Activated CD8-positive, alpha-beta memory T cell treated with anti-CD3 and anti-CD28 coated beads for 48 hours (primary cell): Measurements from ENCODE around the gene ARVCF.

Experiments
- DNase-seq, 3 experiments: peaks; one replicate each; pipeline ENCODE4 v3.0.0-alpha.2; 2020; ENCODE audit warnings: low read depth in 2 of 3, low spot score in 2 of 3

ARVCF gene

DNA sequence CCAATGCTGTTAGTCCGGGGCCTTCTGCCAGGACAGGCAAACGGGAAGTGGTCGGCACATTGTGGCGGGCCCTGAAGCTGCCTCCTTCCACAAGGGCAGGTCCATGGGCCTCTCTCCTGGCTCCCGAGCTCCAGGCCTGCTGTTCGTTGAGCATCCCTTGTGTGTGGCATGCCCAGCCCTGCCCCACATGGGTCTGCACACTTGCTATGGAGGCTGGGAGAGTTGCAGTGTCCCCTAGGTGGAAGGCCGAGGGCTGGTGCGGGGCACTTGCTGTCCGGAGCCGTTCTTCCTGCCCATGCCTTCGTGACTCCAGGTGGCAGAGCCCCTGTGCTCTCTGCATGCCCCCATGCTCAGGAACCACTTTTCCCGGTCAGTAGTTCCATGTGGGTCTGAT is 37.4 kb upstream of the ARVCF start:
- no peak for DNase-seq

DNA sequence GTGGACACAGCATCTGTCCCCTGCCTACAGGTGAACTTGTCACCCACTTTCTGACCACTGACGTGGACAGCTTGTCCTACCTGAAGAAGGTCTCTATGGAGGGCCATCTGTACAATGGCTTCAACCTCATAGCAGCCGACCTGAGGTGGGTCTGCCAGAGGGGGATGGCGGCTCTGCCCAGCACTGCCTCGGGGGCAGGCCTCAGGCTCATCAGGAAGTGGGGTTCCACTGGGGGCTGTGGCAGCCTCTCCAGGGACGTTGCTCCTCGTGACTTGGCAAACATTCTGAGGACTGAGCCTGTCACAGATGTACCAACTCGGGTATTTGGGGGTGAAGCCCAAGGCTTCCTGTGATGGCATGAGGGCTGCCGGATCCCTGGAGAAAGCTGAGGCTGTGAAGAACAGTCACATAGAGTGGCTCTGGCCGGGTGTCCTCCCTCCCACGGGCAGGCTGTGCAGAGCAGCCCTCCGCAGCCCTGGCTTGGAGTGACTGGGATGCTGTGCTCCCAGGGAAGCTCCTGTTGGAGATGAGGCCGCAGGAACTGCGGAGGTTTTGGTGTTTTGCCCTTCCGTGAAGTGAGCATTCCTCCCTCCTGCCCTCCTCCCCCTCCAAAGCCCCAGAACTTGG is 36.9 kb upstream of the ARVCF start:
- no peak for DNase-seq

DNA sequence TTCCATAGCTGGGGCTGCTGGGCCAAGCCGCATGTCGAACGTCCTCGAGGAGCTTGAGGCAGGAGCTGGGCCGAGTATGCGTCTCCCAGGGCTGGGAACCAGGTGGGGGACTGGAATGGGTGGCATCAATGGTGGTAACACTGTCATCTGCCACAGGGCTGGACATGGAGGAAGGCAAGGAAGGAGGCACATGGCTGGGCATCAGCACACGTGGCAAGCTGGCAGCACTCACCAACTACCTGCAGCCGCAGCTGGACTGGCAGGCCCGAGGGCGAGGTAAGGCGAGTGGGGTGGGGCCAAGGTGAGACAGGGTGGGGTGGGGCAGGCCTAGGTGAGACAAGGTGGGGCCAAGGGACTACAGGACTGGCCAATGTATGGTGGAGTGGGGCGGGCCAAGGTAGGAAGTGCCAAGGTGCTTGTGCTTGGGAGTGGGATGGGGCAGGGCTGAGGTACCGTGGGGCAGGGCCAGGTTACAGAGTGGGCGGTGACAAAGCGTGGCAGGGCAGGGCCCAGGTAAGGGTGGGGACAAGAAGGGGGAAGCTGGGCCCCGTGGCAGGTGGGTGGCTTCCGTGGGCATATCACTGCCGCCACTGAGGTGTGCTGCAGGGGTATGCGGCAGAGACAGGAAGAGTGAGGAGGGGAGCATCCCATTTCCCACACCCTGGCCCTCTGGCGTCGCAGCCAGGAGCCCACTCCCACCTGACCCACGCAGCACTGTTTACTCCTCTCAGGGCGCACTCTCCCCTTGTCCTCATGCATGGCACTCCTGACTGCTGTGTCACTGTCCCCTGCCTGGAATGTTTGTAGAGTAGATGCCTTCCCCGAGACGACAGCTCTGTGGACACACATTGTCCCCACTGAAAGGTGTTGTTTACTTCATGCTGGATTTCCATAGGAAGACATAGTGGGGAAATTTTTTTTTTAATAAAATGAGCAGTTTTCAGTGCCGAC is 36.0 kb upstream of the ARVCF start:
- DNase-seq, result no peak

DNA sequence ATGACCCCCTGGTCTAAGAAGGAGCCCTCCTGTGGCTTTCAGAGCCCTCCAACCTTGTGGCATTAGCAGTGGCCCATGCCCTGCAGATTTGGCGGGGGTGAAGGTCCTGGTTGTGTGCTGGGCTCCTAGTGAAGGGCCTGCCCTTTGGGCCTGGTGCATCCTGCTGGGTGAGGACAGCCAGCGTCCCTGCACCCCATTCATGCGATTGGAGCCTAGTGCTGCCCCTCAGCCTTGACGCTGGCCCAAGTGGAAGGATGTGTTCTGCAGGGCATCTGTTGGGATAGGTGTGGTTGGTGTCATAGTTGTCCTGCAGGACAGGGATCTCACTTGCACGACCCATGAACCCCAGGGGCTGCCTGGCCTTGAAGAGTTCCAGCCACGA is 35.3 kb upstream of the ARVCF start:
- no peak for DNase-seq

GRCh38 chr22:20046730-20047129 is 30.1 kb upstream of the ARVCF start:
- DNase-seq, result no peak

GRCh38 chr22:20044495-20045151 is 28.0 kb upstream of the ARVCF start:
- DNase-seq, result no peak

- DNase-seq, result no peak
Measured at GRCh38 chr22:20043997-20044342, 27.3 kb upstream of the ARVCF start.

GRCh38 chr22:20043057-20043996 is 26.7 kb upstream of the ARVCF start:
- no peak for DNase-seq

DNA sequence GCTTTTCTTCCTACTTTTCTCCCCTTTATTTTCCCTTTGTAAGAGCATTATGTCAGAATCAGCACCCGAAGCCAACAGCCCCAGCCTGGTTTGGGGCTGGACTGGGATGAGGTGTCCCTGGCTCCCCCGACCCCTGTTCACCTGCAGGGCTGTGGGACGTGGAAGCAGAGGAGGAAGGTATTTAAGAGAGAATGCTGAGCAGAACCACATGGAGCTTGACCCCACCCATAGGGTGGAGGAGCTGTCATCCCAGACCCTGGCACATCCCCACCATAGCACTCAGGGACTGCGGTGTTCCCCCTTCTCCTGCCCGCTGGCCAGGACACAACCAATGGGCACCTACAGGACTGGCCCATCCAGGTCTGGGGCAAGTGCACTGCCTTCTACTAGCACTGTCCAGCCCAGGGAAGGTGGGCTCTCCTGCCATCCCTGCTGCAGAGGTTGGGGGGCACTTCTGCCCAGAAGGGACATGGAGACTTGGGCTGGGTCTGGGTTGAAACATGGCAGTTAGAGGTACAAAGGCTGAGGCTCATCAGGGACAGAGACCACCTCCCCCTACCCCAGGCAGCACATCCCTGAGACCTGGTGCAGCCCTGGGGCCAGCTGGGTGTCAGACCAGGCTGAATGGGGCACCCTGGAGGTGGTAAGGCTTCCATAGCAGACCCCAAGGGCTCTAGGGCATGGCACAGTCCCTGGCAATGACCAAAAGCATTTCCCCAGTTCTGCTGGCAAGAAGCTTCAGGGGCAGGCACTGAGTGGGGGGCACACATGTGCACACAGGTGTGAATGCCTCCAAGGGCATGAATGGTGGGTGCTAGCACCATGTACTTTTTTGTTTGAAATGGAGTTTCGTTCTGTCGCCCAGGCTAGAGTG is 23.9 kb upstream of the ARVCF start:
- DNase-seq, result no peak

DNA sequence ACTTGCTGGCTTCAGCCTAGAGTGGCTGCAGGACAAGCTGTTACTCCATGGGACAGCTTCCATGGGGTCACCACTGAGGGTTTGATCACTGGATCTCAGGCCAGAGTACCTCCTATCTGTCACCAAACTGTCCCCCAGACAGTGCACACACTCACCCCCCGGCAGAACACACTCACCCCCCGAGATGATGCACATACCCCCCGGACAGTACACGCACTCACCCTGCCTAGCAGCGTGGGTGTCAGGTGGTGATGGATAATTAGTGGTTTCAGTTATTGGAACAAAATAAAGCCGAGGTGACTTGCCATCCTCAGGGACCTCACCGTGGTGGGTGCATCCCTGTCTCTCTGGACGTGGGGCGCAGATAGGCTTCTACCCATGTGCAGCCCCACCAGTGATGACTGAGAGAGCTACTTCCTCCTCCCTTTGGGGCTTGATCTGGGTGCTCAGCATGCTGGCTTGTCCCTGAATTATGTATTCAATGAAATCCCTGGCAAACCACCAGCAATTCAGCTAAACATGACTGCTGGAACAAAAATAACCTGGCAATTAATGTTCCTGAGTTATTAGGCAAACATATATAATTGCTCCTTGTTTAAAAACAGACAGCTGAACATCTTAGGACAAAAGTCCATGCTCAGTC is 23.2 kb upstream of the ARVCF start:
- DNase-seq, result no peak

DNA sequence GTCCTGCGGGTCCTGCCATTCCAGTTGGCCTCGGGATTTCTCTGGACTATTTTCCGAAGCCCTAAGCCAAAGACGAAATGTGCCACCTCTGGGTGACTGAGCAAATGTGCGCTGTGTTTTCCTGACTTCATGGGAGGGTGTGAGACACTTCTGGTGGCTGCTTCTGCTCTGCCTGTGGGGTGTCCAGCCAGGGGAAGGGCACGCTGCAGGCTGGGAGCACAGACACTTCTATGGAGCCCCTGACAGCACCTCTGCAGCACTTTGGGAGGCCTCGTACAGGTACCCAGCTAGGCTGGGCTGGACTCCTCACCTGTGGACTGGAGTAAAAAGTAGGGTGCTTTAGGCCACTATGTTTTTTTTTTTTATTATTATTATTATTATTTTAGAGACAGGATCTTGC is 22.0 kb upstream of the ARVCF start:
- no peak for DNase-seq

GRCh38 chr22:20037419-20037818 is 20.8 kb upstream of the ARVCF start:
- no peak for DNase-seq

- no peak for DNase-seq
Measured at GRCh38 chr22:20036535-20037392, 20.1 kb upstream of the ARVCF start.

DNA sequence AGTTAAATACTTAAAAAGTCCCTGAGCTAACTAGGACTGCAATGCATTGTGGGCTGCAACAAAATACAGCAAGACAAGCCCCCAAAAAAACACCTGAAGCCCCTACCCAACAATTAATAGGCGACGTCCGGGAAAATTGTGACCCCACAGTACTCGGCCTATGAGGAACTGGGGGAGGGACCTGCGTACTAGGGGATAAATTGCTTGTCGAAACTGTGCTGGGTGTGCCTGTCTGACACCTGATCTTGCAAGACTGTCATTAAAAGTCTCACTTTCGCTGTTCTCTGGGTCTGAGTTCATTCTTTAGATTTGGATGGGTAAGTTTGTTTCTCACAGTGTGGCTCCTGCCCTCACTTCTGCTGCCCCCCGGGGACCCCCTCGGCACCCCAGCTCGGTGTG is 19.5 kb upstream of the ARVCF start:
- DNase-seq, result no peak

GRCh38 chr22:20035375-20036083 is 18.9 kb upstream of the ARVCF start:
- no peak for DNase-seq

- DNase-seq, result no peak
Measured at GRCh38 chr22:20034143-20034542, 17.5 kb upstream of the ARVCF start.

GRCh38 chr22:20033045-20033706 is 16.6 kb upstream of the ARVCF start:
- DNase-seq, result no peak
